ENCODE data around the gene TMEM271.

DNA sequence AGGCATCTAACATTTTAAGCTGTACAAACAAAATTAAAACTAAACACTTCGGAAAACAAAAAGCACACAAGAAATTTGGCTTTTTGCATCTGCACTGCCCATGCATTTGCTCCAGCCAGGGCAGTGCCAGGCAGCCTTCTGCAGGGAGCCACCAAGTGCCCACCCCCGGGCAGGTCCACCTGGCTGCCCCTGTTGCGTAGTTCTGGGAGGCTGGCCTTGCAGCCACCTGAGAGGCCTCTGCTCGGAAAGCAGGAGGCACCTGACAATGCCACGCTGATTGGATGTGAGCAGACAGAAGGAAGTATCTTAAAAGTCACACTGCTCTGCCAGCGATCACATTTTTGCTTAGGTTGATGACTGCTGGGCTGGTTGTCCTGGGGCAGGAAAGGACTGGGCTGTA is 3.5 kb downstream of the TMEM271 start:
- TF ChIP-seq, protein P1, sequence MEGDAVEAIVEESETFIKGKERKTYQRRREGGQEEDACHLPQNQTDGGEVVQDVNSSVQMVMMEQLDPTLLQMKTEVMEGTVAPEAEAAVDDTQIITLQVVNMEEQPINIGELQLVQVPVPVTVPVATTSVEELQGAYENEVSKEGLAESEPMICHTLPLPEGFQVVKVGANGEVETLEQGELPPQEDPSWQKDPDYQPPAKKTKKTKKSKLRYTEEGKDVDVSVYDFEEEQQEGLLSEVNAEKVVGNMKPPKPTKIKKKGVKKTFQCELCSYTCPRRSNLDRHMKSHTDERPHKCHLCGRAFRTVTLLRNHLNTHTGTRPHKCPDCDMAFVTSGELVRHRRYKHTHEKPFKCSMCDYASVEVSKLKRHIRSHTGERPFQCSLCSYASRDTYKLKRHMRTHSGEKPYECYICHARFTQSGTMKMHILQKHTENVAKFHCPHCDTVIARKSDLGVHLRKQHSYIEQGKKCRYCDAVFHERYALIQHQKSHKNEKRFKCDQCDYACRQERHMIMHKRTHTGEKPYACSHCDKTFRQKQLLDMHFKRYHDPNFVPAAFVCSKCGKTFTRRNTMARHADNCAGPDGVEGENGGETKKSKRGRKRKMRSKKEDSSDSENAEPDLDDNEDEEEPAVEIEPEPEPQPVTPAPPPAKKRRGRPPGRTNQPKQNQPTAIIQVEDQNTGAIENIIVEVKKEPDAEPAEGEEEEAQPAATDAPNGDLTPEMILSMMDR (IDR thresholded peaks at IDR 0.05): no peak
- TF ChIP-seq EZH2phosphoT487 (IDR thresholded peaks at IDR 0.05): no peak

Measured in neural progenitor cell (in vitro differentiated cells).